Lower lobe of right lung (tissue), 2 donors: Measurements from ENCODE around the gene HAND2. TPM values are rescaled to one million over a fixed set of nuclear protein-coding genes. Genes with fewer than 3 reads are reported as not detected.

ENCODE experiments used
- ATAC-seq, 2 donors: fragments of 200-7000 bp; cut with Tn5 transposase; one replicate each; pipeline ENCODE4 v1.9.1; 2020 to 2022; ENCODE audit warnings: mild to moderate bottlenecking in 2 of 2, moderate library complexity in 2 of 2
- DNase-seq: peaks from one replicate; pipeline ENCODE4 v3.0.0-alpha.2; 2020
- H3K27ac ChIP-seq: fragments of 200-600 bp; one replicate; pipeline ENCODE4 v1.8.0; 2022
- H3K27me3 ChIP-seq: fragments of 200-600 bp; one replicate; pipeline ENCODE4 v1.8.0; 2022; ENCODE audit warnings: low read depth
- H3K36me3 ChIP-seq: fragments of 200-600 bp; one replicate; pipeline ENCODE4 v1.8.0; 2022; ENCODE audit warnings: mild to moderate bottlenecking
- H3K4me1 ChIP-seq: fragments of 200-600 bp; one replicate; pipeline ENCODE4 v1.8.0; 2022
- H3K4me3 ChIP-seq: fragments of 200-600 bp; one replicate; pipeline ENCODE4 v1.8.0; 2022; ENCODE audit warnings: mild to moderate bottlenecking
- H3K9me3 ChIP-seq: fragments of 200-600 bp; one replicate; pipeline ENCODE4 v1.8.0; 2022
- intact Hi-C: fragments of 100-400 bp; cut with DNase I; formaldehyde crosslinking; loops from one replicate; pipeline ENCODE4 v1.11.0; 2022
- total RNA-seq: library from RNA; stranded (reverse); fragmentation: NEBNext Ultra II Directional; extraction: Animal tissue kit (Norgen Biotek cat#: 25700); gene quantifications from one replicate; pipeline ENCODE4 v1.2.1, GENCODE V29; 2021
- TF ChIP-seq, protein P1 (sequence below): fragments of 200-600 bp; IDR thresholded peaks from one replicate; pipeline ENCODE4 v1.8.0; 2022; ENCODE audit warnings: antibody characterized with exemption, mild to moderate bottlenecking
- donor health status: DM: no; HTN: yes; CAD: no; lungs with severe emphysema.

Gene HAND2
- total RNA-seq, 1 donor from 2014 or later: 0.35 TPM

- no peaks in the 10 kb centered on the region for H3K36me3 ChIP-seq
- peaks cover 65% of the 10 kb centered on the region for H3K27me3 ChIP-seq
- DNase-seq (no peak), ATAC-seq (no peak)
- no peaks in the 10 kb centered on the region for H3K9me3 ChIP-seq
- no peak overlapping the region for H3K4me3 ChIP-seq
- H3K4me1 ChIP-seq: peaks cover 11% of the 10 kb centered on the region
- intact Hi-C loops: no loop called here
- no peak overlapping the region for H3K27ac ChIP-seq
- TF ChIP-seq, protein P1, sequence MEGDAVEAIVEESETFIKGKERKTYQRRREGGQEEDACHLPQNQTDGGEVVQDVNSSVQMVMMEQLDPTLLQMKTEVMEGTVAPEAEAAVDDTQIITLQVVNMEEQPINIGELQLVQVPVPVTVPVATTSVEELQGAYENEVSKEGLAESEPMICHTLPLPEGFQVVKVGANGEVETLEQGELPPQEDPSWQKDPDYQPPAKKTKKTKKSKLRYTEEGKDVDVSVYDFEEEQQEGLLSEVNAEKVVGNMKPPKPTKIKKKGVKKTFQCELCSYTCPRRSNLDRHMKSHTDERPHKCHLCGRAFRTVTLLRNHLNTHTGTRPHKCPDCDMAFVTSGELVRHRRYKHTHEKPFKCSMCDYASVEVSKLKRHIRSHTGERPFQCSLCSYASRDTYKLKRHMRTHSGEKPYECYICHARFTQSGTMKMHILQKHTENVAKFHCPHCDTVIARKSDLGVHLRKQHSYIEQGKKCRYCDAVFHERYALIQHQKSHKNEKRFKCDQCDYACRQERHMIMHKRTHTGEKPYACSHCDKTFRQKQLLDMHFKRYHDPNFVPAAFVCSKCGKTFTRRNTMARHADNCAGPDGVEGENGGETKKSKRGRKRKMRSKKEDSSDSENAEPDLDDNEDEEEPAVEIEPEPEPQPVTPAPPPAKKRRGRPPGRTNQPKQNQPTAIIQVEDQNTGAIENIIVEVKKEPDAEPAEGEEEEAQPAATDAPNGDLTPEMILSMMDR: no peak
Observed at GRCh38 chr4:173543266-173543665, 13.2 kb upstream of the HAND2 start.

DNA sequence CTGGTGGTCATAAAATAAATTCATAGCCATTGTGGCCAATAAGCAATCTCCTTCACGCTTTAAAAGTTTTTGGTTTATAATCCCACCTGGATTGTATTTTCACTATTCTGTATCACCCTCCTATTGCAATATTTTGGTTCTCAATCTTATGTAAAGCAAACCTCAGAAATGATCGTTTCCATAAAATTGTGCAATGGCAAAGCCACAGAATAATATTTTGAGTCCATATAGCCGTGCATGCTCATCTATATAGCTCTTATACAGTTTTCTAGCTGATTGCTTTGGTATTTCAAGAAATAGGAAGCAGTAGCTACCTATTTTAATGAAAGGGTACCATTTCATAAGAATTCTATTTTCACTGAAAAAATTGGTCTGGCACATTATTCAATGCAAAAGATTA is 10.0 kb upstream of the HAND2 start:
- DNase-seq (no peak), ATAC-seq (no peak)
- TF ChIP-seq, protein P1: no peak
- intact Hi-C loops: no loop called here
- H3K27ac ChIP-seq: no peak overlapping the region
- H3K4me3 ChIP-seq: no peak overlapping the region
- H3K9me3 ChIP-seq: no peaks in the 10 kb centered on the region
- no peaks in the 10 kb centered on the region for H3K36me3 ChIP-seq
- peaks cover 17% of the 10 kb centered on the region for H3K4me1 ChIP-seq
- H3K27me3 ChIP-seq: peaks cover 94% of the 10 kb centered on the region

GRCh38 chr4:173538909-173539445 is 8.9 kb upstream of the HAND2 start:
- Histone ChIP-seq H3K27ac (no peak overlapping the region), H3K4me3 (peak overlapping the region; percentile 40), H3K4me1 (peaks cover 17% of the 10 kb centered on the region), H3K27me3 (peaks cover 94% of the 10 kb centered on the region), H3K36me3 (no peaks in the 10 kb centered on the region), H3K9me3 (no peaks in the 10 kb centered on the region)
- intact Hi-C loops: no loop called here
- ATAC-seq (no peak), DNase-seq (no peak)
- TF ChIP-seq, protein P1: no peak

GRCh38 chr4:173538148-173538908 is 8.3 kb upstream of the HAND2 start:
- DNase-seq: no peak
- intact Hi-C loops: no loop called here
- no peaks in the 10 kb centered on the region for H3K36me3 ChIP-seq
- no peaks in the 10 kb centered on the region for H3K9me3 ChIP-seq
- TF ChIP-seq, protein P1: no peak
- H3K27me3 ChIP-seq: peaks cover 96% of the 10 kb centered on the region
- ATAC-seq: peak; percentile 59 to 84
- H3K27ac ChIP-seq: no peak overlapping the region
- H3K4me3 ChIP-seq: peak overlapping the region; percentile 40
- peaks cover 17% of the 10 kb centered on the region for H3K4me1 ChIP-seq

DNA sequence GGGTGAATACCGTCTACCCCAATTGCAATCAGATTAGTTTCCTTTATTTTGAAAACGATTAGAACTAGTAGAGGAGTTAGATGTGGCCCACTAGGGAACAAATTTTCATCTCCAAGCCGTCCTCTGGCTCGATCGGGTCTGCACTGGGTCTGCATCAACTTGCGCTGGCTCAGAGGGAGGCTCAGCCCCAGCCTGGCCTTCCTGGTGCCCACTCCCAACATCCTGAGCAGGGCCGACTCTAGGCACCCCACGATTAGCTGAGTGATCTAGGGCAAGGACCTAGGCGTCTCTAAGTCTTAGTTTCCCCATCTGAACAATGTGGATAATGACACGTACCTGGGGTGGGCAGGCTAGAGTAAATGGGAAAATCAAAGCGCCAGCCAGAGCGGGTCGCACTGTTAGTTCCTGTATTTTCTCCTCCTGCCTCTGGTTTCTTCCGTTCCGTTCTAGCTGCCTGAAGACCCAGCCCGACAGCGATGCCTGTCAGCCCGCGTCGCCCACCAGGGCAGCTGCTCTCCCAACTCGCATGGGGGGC is 7.7 kb upstream of the HAND2 start:
- TF ChIP-seq, protein P1: no peak
- Histone ChIP-seq H3K36me3 (no peaks in the 10 kb centered on the region), H3K4me1 (peaks cover 17% of the 10 kb centered on the region), H3K9me3 (no peaks in the 10 kb centered on the region), H3K27me3 (peaks cover 97% of the 10 kb centered on the region), H3K4me3 (peak overlapping the region; percentile 40), H3K27ac (no peak overlapping the region)
- intact Hi-C loops: no loop called here
- DNase-seq: no peak
- peak; percentile 39 to 57 for ATAC-seq
